GM18511 (cell line): Measurements from ENCODE around the gene CNBD2.
"Not testable (repeated sequence)": the region's sequence is repeated elsewhere in the genome, so short reads cannot be mapped to it uniquely, and the experiment has no call there.

Experiments
- ATAC-seq: cut with Tn5 transposase; IDR thresholded peaks from one replicate; pipeline ENCODE4 v1.9.1; 2021; ENCODE audit warnings: mild to moderate bottlenecking, moderate library complexity; ENCODE audit not compliant: unreplicated experiment

The CNBD2 gene

GRCh38 chr20:36018208-36018988 is 50.0 kb downstream of the CNBD2 start:
- no peak for ATAC-seq

- not testable (repeated sequence) for ATAC-seq
Measured at GRCh38 chr20:36026131-36026530, 57.7 kb downstream of the CNBD2 start.

- ATAC-seq = no peak
Measured at GRCh38 chr20:36028106-36028808, 59.9 kb downstream of the CNBD2 start.

GRCh38 chr20:36030149-36030548 is 61.8 kb downstream of the CNBD2 start:
- no peak for ATAC-seq

- no peak for ATAC-seq
Measured at GRCh38 chr20:36031806-36032205, 63.4 kb downstream of the CNBD2 start.

GRCh38 chr20:36034875-36035274 is 66.5 kb downstream of the CNBD2 start:
- no peak for ATAC-seq

GRCh38 chr20:36035745-36036144 is 67.4 kb downstream of the CNBD2 start:
- no peak for ATAC-seq

GRCh38 chr20:36036688-36037087 is 68.3 kb downstream of the CNBD2 start:
- ATAC-seq = no peak

GRCh38 chr20:36040571-36040970 is 72.2 kb downstream of the CNBD2 start:
- ATAC-seq = no peak

GRCh38 chr20:36043441-36043840 is 75.1 kb downstream of the CNBD2 start:
- ATAC-seq = no peak

- no peak for ATAC-seq
Measured at GRCh38 chr20:36043892-36044515, 75.6 kb downstream of the CNBD2 start.

- no peak for ATAC-seq
Measured at GRCh38 chr20:36045373-36045714, 77.0 kb downstream of the CNBD2 start.

GRCh38 chr20:36046073-36046798 is 77.8 kb downstream of the CNBD2 start:
- ATAC-seq = not testable (repeated sequence)

GRCh38 chr20:36049408-36049807 is 81.0 kb downstream of the CNBD2 start:
- ATAC-seq = not testable (repeated sequence)

GRCh38 chr20:36050436-36051317 is 82.3 kb downstream of the CNBD2 start:
- peak; percentile 94 for ATAC-seq

- no peak for ATAC-seq
Measured at GRCh38 chr20:36051318-36052116, 83.1 kb downstream of the CNBD2 start.

- no peak for ATAC-seq
Measured at GRCh38 chr20:36052117-36052513, 83.7 kb downstream of the CNBD2 start.

GRCh38 chr20:36053863-36054518 is 85.6 kb downstream of the CNBD2 start:
- ATAC-seq = not testable (repeated sequence)

GRCh38 chr20:36055145-36055544 is 86.8 kb downstream of the CNBD2 start:
- ATAC-seq = no peak
